NCI-H748 treated with DMSO at 0.1 percent for 48 hours (cell line): ENCODE data around the gene SMAD2.
"Not testable (repeated sequence)": the region's sequence is repeated elsewhere in the genome, so short reads cannot be mapped to it uniquely, and the experiment has no call there.

ENCODE experiments used
- DNase-seq: peaks from one replicate; lab custom pipeline; 2025; lab: John Stamatoyannopoulos, UW

The SMAD2 gene

GRCh38 chr18:47793609-47794008, 136.8 kb downstream of the SMAD2 start:
- DNase-seq: no peak

DNA sequence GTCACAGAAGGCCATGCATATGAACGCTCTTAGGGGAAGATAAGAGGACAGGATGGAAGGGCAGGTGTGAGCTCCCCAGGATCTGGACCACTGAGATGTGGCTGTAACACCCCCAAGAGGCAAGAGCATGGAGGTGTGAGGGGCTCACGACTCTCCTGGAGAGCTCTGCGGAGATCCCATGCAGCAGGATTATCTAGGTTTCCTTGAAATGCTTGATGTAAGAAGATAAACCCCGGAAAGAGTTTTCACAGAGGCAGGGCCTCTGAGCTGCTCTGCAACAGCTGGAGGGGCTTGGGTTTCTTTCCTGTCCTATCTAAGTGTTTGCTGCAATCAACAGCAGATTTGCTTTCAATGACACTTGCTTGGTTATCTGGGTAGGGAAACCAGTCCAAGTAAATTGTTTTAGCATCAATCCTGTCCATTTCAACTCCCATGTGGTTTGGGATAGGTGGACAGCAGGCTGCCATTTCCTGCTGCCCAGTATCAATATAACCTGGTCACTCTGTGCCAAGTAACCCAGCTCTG, 138.9 kb downstream of the SMAD2 start:
- no peak for DNase-seq

DNA sequence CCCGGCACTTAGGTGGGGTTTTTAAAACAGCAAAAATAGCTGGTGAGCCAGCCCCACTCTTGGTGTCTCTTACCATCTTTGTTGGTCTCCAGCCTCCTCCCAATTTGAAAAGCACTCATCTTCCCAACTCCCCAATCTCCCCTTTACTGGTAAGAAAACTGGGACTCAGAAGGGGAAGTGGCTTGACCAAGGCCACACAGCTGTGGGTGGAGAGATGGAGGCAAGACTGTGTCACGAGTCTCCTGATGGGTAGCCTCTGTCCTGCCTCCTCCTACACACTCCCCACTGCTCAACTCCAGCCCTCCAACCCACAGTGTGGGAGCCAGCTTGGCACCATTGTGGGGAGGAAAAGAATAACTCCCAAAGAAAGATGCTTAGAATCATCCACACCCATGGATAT, 140.4 kb downstream of the SMAD2 start:
- no peak for DNase-seq

DNA sequence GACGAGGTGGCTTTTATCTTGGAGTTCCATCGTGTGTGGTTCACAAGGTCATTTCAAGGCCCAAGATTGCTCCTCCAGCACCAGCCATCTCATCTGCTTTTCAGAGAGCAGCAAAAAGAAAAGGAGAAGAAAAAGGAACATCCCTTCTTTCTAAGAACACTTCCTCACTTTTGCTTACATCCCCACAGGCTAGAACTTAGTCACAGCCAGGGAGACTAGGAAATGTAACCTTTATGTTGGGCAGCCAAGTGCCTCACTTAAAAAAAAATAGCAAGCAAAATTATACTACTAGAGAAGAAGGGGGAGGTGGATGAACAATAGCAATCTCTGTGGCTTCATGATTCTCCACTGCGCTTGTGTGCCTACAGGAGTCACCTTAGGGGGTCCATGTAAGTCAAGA, 141.8 kb downstream of the SMAD2 start:
- no peak for DNase-seq

GRCh38 chr18:47781561-47781960, 148.9 kb downstream of the SMAD2 start:
- DNase-seq: no peak

- no peak for DNase-seq
Measured at GRCh38 chr18:47780011-47780725, 150.3 kb downstream of the SMAD2 start.

DNA sequence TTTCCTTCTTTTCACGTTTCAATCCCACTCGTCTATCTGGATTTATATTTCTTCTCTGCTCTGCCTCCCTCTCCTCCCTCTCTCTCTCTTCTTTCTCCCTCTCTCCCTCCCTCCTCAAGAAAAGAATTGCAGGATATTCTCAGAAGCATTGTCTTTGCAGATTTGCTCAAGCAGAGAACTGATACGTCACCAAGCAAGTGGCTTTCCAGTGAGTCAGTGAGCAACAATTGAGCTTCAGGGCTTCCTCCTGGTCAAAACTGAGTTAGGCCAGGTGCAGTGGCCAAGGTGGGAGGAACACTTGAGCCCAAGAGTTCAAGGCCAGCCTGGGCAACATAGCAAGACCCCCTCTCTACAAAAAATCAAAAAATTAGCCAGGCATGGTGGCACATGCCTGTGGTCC, 151.1 kb downstream of the SMAD2 start:
- no peak for DNase-seq

- no peak for DNase-seq
Measured at GRCh38 chr18:47777626-47778025, 152.8 kb downstream of the SMAD2 start.

- no peak for DNase-seq
Measured at GRCh38 chr18:47775961-47776360, 154.5 kb downstream of the SMAD2 start.

DNA sequence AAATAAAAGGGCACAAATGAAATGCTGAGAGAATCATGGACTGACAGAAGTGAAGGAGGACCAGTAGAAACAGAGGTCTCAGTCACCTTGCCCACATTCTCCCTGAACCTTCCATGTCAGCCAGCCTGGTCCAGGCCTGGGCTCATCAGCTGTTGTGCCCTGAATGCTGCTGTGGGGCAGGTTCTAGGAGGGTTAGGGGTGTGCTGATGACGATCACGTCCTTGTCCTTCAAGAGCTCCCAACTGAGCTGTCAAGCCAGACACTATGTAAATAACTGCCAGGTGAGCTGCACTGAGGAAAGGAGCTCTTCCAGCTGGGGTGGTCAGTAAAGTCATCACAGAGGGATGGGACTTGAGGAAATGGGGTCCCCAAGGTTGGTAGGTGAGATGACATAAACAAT, 156.5 kb downstream of the SMAD2 start:
- no peak for DNase-seq

- DNase-seq: peak; percentile 44
Measured at GRCh38 chr18:47772374-47773248, 157.8 kb downstream of the SMAD2 start.

DNA sequence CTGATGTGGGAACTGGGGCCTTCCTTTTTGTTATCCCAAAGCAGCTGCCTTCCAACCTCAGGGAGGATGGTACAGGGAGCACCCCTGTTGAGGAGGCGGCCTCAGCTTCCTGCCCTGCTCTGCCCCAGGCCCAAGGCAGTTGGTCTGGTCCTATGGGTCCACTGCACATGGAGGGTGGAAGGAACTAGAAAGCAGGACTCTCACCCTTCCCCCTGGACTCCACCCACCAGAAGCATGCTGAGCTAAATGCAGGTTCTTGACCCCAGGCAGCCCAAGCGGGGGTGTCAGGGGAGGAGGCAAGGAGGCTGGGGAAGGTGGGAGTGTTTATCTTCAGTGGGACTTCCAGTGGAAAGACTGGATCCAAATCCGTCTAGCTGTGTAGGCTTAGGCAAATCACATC, 158.5 kb downstream of the SMAD2 start:
- no peak for DNase-seq

- DNase-seq: no peak
Measured at GRCh38 chr18:47767699-47768098, 162.8 kb downstream of the SMAD2 start.

GRCh38 chr18:47767198-47767597, 163.3 kb downstream of the SMAD2 start:
- DNase-seq: not testable (repeated sequence)
